Activated CD4-positive, alpha-beta T cell treated with anti-CD3 and anti-CD28 coated beads, Interleukin-2, amount 50 U/mL, for 1 hour (primary cell): Measurements from ENCODE around the gene UBE2G2.

Experiments
- DNase-seq: peaks from one replicate; pipeline ENCODE4 v3.0.0-alpha.2; 2020

The UBE2G2 gene

DNA sequence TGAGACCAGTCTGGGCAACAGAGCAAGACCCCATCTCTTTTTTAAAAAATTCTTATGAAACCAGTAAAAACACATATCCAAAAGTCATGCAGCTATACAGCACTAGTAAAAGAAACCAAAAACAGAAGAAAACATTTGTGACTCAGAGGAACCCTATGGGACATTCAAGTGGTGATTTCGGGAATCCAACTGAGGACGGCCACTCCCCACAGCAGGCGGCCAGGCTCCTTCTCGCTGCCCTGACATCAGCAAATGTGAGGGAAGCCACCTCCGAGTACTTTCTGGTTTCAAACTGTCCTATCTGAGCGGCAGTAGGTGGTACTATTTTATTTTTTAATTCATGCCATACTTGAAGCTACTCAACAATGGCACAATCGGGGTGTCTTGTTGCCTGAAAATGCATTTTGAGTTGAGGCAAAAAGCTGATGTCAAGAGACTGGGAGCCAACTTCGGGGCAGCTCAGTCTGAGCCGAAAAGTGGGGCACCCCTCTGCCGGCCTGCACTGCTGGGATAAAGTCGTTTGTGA lies 12.9 kb upstream of the UBE2G2 start:
- DNase-seq: no peak

DNA sequence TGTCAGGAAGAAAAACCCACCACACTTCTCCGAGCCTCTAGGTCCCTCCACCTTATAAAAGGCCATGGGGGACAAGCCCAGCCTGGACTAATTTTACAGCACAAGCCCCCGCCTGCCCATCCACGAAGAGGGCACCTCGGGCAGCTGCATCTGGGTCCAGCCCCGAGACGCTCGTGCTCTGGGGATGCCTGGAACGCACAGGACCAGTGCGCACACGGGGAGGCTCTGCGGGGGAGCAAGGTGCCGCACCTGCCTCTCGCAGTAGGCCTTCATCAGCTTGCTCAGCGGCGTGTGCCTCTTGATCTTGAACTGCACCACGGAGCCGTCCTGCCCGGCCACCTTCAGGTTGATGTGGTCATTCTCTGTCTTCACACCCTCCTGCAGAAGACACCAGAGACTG lies 12.1 kb upstream of the UBE2G2 start:
- DNase-seq: no peak

DNA sequence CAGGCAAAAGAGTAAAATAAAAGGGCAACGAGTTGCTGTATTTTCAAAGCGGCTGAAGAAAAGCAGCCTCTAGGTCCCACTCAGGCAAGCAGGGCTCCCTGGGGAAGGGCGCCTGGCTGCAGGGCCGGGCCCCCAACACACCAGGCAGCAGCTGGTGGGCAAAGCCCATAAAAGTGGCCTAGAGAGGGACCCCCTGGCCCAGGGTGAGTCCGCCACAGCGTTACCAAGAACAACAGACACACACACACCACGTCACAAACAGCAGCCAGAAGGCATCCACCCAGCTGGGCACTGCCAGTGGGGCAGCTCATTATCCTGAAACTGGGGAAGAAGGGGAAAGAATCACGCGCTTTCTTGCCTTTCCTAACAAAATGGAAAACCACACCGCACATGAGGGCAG lies 11.5 kb upstream of the UBE2G2 start:
- no peak for DNase-seq

DNA sequence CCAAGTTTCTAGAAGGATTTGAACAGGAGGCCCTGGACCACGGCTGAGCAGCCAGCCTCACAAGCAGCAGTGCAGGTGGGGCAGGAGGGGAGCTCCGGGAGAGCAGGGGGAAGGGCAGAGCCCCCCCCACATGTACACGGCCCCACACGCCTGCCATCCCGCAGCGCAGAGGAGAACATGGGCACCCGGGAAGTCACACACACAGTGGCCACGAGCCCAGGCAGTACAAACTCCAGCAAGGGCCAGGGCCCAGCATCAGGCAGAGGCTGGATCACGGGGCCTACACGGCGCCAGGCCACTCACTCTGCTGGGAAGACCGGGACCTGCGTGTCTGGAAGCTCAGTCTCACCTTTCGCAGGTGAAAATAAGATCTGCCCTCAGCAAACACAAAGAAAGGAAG lies 11.0 kb upstream of the UBE2G2 start:
- DNase-seq: no peak

DNA sequence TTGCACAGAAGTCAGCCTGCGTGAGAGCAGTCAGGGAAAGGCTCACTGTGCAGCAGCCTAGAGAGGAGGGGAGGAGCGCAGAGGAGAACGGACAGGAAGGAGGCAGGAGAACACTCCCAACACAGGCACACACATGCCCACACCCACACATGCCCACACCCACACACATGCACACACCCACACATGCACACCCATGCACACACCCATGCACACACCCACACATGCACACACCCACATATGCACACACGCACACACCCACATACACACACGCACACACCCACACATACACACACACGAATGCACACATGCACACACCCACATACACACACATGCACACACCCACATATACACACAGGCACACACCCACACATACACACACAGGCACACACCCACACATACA lies 9.2 kb upstream of the UBE2G2 start:
- DNase-seq: no peak

DNA sequence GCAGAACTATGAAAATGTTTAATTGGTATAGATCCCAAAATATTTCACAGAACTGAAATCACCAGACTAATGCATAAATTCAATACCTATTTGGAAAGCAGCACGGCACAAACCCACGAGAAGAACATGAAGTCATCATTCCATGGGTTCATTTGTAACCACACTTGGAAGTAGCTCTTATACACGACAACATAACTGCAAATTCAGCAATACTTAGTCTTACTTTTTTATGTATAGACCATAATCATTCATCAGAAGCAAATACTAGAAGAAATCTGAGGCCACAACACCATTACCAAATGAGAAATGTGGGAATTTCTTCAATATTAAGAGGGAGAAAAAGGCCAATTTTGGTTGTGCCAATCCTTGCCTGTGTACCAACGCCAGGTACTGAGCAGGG lies 4.2 kb upstream of the UBE2G2 start:
- DNase-seq: no peak

DNA sequence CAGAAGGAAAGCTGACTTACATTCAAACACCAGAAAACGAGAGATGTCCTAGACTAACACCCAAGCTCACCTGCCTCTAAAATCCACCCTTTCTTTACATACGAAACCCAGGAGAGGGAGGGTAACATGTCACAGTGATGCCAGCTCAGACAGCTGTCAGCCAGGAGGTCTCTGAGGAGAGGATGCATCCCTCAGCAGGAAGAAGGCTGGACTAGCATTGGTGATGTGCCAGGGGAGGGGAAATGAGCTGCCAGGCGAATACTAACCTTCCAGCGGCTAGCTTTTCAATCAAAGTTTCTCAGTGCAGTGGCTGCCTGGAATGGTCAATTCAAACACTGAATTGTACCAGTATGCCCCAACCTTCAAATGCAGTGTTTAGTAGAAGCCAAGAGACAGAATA lies 3.6 kb upstream of the UBE2G2 start:
- no peak for DNase-seq

DNA sequence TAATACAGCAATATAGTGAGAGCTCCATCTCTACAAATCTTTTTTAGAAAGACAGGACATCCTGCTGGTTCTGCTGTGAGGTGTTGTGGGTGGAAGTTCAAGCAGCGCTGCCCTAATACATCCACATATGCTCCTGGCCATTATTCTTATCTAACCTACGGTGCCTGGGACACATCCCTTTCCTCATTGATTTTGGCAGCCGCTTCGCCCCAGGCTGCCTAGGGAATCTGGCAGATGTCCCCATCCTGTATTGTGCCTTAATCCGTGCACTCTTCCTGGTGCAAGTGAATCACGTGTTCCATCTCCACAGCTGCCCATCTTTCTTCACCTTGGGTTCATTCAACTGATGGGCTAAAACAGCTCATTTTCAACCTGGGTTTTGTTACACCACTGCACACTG lies 3.1 kb upstream of the UBE2G2 start:
- no peak for DNase-seq

DNA sequence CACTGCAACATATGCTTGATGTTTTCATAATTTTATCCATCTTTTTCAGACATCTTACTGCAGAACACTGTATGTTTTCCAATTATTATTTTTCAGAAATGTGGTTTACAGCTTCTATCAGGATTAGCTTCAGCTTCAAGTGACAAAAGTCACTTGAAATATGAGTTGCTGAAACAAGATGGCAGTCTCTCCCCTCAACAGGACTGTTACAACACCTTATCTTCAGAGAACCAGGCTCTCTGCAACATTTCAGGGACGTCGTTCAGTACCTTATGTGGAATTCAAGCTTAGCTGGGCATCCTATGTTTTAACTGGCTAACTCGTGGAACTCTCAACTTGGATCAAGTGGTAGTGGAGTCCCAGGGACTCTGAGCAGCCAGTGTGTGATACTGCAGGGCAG lies 2.0 kb upstream of the UBE2G2 start:
- no peak for DNase-seq

DNA sequence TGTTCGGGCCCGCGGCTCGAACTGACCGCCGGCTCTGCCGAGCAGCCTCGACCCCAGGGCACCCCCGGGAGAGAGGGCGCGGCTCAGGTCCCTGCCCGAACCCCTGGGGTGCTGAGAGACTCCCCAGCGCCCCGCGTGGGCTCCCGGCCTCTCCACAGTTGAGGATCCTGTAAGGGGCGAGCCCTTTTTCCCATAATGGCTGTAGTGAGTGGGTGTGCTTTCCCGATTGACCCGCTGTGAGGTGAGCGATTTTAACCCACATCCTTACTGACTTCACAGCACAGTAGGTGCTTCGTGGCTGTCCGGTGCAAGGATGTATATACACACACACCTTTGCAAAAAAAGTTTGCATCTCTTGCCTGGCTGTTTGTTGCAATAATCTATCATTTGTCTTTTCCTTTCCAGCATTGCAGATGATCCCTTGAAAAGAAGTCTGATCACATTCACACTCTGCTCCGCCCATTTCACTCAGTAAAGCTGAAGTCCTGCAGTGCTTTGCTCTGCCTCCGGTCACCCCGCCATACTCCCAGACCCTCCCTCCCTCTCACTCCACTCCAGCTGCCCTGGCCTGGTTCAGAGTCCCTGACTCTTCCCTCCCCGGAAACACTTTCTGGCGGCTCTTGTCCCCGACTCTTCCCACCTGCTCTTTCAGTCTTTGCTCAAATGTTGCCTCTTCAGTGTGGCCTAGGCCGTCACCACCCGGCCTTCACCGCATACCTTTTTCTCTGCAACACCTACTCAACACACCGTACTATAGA lies 955 bp upstream of the UBE2G2 start:
- DNase-seq: no peak

DNA sequence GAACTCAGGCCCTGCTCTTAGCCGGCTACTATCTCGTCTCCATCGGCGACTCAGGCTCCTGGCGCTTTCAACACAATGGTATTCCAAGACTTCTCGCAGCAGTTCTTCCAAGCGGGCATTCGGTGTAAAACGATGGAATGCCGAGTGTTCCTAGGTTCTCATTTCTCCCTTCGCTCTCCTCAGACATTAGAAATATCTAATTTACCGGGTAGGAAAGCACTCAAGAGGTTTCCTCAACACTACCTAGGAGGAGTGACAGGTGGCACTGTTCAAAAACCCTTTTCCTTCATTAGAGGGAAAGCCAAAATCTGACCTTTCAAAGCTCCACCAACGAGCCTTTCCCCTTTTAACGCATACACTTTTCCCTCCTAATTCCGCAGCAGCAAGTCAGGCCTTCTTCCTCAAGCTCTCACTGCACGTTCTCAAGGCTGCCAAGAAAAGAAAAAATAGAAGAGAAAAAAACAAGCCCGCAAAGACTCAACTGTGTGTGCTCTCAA lies 601 bp downstream of the UBE2G2 start:
- DNase-seq: no peak

DNA sequence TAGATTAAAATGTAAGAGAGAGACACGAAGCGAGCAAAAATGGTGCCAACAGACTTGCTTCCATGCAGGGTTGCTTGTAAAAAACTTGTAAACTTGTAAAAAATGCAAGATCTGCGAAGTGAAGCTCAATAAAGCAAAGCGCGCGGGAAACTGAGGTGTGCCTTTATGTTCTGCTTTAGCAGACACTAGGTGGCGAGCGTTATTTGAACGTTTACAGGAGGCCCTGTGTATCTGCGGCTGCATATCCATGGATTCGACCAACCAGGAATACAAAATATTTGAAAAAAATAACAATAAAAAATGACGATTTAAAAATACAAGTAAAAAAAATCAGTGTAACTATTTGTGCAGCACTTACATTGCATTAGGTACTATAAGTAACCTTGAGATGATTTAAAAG lies 1.5 kb downstream of the UBE2G2 start:
- no peak for DNase-seq

DNA sequence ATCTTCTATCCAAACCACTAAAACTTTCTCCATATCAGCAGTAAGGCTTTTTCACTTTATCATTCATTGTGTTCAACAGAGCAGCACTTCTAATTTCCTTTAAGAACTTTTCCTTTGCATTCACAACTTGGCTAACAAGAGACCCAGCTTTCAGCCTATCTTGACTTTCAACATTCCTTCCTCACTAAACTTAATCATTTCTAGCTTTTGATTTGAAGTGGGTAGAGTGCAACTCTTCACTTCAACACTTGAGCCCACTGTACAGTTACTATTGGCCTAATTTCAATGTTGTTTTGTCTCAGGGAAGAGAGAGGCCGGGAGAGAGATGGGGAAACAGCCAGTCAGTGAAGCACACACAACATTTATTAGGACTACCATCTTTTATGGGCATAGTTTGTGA lies 2.0 kb downstream of the UBE2G2 start:
- no peak for DNase-seq

DNA sequence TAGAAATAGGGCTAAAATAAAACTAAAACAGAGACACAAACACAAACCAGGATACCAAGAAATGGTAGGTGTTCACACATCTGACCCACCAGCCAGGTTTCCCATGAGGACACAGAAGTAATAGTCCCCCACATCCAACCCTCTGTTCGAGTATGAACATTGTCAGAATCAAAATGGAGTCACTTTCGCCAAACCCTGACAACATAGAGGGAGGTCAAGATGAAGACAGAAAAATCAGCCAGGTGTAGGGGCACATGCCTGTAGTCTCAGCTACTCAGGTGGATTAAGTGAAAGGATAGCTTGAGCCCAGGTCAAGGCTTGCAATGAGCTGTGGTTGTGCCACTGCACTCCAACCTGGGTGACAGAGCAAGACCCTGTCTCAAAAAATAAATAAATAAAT lies 3.8 kb downstream of the UBE2G2 start:
- no peak for DNase-seq

DNA sequence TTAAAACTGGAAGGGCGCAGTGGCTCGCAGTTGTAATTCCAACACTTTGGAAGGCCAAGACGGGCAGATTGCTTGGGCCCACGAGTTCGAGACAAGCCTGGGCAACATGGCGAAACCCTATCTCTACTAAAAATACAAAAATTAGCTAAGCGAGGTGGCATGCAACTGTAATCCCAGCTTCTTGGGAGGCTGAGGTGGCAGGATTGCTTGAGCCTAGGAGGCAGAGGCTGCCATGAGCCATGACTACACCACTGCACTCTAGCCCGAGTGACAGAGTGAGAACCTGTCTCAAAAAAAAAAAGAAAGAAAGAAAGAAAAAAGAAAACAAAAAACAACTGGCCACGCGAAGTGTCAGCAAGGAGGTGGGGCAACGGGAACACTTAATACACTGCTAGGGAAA lies 6.3 kb downstream of the UBE2G2 start:
- DNase-seq: no peak

DNA sequence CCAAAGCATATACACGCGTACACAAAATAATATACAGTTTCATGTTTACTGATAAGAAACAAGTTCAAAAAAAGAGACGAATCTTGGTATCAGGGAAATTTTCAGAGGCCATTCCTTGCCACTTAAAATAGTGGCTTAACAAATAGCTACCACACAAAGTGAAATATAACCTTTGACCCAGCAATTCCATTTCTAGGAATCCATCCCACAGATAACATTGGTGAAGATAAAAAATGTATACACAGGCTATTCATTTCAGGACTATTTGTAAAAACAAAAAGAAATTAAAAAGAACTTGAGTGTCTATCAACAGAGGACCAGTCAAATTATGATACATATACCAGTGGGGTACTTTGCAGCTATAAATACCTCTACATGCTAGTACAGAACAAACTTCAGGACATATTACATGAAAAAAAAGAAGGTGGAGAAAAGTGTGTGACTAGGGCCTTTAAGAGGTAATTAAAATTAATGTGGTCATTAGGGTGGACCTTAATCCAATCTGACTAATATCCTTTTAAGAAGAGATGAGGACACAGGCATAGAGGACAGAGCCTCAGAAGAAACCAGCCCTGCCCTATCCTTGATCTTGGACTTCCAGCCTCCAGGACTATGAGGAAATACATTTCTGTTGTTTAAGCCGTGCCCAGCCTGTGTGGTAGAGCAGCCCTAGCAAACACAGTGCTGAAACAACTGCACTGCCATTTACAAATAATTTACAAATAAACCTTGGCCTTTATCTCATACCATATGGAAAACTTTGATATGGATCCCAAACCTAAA lies 7.8 kb downstream of the UBE2G2 start:
- no peak for DNase-seq

DNA sequence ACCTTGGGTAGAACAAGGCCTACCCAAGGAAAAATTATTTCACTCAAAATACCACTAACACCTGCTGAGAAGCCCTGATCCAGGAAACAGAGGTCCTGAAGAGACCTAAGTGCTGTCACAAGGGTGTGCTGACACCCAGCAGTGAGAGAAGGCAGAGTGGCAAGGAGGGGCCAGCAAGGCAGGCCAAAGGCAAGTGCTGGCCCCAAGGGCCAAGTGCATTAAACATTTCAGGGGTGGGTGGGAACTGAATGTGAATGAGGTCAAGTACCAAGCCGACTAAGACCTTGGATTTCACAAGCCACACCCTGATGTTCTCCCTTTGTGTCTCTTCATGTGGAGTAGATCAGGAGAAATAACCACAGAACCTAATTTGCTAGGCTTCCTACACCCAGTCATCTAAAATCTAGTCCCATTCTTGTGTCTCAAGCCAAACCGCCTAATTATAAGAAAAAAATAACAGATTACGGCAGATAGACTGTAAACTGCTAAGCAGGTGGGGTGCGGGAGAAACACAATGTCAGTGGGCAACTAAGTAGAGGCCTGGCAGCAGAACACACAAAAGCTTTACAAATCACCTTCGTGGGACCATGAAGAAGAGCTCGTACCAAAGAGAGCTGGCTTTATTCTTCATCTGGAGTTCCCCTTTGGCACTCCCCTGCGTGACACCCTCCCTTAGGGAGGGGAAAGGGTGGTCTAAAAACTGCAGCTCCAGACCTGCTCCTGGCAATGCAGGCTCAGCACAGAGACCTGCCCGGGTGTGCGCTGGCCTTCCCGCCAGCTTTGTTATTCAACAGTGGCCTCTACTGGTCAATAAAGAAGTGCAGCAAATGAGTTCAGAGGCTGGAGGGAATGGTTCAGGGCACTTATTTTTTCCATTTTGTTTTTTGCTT lies 8.7 kb downstream of the UBE2G2 start:
- peak; percentile 46 for DNase-seq

DNA sequence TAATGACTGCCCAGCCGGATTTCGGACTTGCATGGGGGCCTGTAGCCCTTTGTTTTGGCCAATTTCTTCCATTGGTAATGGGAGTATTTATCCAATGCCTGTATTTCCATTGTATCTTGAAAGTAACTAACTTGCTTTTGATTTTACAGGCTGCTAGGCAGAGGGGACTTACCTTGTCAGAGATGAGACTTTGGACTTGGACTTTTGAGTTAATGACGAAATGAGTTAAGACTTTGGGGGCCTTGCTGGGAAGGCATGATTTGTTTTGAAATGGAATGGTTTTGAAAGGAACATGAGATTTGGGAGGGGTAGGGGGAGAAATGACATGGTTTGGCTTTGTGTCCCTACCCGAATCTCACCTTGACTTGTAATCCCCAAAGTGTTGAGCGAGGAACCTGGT lies 9.6 kb downstream of the UBE2G2 start:
- DNase-seq: no peak

DNA sequence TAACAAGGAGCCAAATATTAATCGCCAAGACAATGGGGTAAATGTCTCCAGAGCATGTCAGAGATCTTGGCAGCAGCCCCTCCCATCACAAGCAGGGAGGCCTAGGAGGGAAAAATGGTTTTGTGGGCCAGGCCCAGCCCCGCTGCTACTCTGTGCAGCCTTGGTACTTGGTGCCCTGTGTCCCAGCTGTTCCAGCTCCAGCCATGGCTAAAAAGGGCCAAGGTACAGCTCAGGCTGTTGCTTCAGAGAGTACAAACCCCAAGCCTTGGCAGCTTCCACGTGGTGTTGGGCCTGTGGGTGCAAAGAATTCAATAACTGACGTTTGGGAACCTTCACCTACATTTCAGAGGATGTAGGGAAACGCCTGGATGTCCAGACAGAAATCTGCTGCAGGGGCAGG lies 10.4 kb downstream of the UBE2G2 start:
- DNase-seq: no peak

DNA sequence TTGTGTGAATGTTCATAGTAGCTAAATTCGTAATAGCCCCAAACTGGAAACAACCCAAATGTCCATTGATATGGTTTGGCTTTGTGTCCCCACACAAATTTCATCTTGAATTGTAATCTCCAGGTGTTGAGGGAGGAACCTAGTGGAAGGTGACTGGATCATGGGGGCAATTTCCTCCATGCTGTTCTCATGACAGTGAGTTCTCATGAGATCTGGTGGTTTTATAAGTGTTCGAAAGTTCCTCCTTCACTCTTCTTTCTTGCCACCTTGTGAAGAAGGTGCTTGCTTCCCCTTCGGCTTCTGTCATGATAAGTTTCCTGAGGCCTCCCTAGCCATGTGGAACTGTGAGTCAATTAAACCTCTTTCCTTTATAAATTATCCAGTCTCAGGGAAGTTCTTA lies 11.3 kb downstream of the UBE2G2 start:
- no peak for DNase-seq

DNA sequence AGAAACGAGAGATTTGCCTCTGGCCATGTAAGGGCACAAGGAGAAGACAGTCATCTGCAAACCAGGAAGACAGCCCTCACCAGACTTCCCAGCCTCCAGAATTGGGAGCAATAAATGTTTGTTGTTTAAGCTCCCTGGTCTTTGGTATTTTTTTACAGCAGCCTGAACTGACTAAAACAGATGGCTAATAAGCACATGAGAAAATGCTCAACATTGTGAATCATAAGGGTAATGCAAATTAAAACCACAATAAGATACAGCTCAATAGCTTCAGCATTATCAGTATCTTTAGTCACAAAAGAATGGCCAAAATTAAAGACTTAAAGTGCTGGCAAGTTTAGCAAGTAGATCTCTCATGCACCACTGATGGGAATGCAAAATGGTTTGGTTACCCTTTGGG lies 11.7 kb downstream of the UBE2G2 start:
- DNase-seq: no peak

DNA sequence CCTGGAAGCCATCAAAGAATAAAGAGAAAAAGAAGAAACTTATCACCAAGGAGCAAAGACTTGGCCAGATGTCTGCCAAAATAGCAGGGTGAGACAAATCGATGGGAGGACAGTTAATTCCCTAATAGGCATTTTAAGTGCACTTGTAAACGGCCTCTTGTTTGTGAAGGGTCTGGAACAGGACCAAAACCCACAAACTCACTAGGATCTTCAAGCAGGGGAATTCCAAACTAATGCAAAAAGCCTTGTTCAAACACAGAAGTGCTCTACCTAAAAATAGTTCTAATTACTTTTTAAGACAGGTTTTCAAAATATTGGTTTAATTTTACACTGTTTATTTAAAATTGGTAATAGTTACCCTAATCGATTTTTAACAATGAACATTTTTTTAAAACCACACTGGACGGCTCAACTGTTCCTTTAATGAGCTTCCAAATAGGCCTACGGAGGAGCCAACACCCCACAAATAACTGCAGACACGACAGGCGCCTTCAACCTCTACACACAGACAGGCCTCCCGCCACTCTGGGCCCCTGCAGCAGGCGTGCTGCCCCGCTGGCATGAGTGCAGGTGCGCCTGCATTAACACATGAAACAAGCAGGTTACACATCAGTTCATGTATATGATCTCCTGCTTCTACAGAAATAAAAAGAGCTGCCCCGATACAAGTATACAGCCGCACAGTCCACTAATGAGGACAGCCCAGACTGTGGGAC lies 15.8 kb downstream of the UBE2G2 start:
- DNase-seq: no peak

DNA sequence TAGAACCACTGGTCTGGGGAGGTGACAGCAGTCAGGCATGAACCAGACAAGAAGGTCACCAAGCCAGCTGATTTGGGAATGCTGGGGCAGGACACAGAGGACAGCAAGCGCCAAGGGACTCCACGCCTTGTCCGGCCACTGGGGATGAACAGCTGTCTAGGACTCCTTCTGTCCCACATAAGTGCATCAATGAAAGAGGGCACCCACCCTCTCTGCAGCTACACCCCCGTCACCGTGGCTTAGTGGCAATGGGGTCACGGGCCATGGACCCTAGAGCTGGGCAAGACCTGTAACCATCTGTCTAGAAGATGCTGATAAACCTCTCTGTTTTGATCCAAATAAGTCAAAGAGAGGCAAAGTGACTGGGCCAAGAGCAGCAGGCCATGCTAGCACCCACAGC lies 16.8 kb downstream of the UBE2G2 start:
- DNase-seq: no peak
